Dendritic cell treated with granulocyte-macrophage colony-stimulating factor and Interleukin-4, amounts not matched to agents 40 ng/mL and 50 ng/mL, for 4 days (primary cell): ENCODE measurements around the gene ADA.

Source experiments
- H3K27ac Mint-ChIP-seq: one replicate; pipeline ENCODE4 v1.8.0; 2022; ENCODE audit warnings: mild to moderate bottlenecking, mixed read lengths
- H3K27me3 Mint-ChIP-seq: one replicate; pipeline ENCODE4 v1.8.0; 2022; ENCODE audit warnings: mild to moderate bottlenecking, mixed read lengths
- H3K36me3 Mint-ChIP-seq: one replicate; pipeline ENCODE4 v1.8.0; 2022; ENCODE audit warnings: low read depth, mixed read lengths
- H3K4me1 Mint-ChIP-seq: one replicate; pipeline ENCODE4 v1.8.0; 2022; ENCODE audit warnings: low read depth, mixed read lengths
- H3K4me3 Mint-ChIP-seq: one replicate; pipeline ENCODE4 v1.8.0; 2022; ENCODE audit warnings: mild to moderate bottlenecking, moderate library complexity, mixed read lengths
- H3K9me3 Mint-ChIP-seq: one replicate; pipeline ENCODE4 v1.8.0; 2022; ENCODE audit warnings: mixed read lengths
- intact Hi-C: fragments of 100-400 bp; cut with micrococcal nuclease; formaldehyde crosslinking; loops from one replicate; pipeline ENCODE4 v1.15.0; 2022

ADA gene

DNA sequence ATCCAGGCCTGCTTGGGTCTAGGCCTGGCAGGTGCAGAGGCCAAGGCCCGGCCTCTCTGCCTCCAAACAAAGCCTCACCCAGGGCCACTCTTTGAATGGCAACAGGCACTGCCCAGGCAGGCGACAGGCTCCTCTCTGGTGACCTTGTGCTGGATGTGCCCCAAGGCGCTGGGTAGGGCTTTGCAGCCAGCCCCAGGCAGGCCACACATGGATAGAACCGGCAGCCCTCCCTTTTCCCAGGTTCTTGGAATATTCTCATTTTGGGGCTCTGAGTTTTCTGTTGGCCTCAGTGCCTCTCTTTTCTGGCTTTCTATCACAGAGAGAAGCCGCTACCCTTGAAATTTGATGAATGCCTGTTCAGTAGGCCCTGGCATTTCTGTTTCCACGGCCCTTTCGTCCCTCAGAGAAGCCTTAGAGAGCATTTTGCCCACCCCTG lies 50.2 kb downstream of the ADA start:
- H3K4me1 Mint-ChIP-seq = peaks cover 48% of the 10 kb centered on the region
- H3K27ac Mint-ChIP-seq = no peak overlapping the region
- no peak overlapping the region for H3K4me3 Mint-ChIP-seq
- intact Hi-C loops = no loop called here
- no peaks in the 10 kb centered on the region for H3K27me3 Mint-ChIP-seq
- H3K9me3 Mint-ChIP-seq = no peaks in the 10 kb centered on the region
- no peaks in the 10 kb centered on the region for H3K36me3 Mint-ChIP-seq

GRCh38 chr20:44600758-44601201 lies 50.7 kb downstream of the ADA start:
- Mint-ChIP-seq H3K4me3 (no peak overlapping the region), H3K27ac (no peak overlapping the region), H3K27me3 (no peaks in the 10 kb centered on the region), H3K9me3 (no peaks in the 10 kb centered on the region), H3K4me1 (peaks cover 52% of the 10 kb centered on the region), H3K36me3 (no peaks in the 10 kb centered on the region)
- intact Hi-C loops = no loop called here

DNA sequence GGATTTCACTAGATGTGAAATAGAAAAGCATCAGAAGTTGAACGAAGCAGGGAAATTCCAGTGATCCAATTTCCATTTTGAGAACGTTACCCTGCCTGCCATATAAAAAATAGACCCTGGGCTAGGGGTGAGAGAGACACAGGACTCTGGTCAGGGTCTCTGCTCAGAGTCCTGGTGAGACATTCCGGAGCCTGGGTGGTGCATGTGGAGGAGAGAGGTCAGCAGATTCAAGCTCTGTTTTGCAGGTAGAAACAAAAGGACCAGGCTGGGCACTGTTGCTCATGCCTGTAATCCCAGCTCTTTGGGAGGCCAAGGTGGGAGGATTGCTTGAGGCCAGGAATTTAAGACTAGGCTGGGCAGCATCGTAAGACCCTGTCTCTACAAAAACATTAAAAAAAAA lies 51.2 kb downstream of the ADA start:
- Mint-ChIP-seq H3K36me3 (no peaks in the 10 kb centered on the region), H3K27me3 (no peaks in the 10 kb centered on the region), H3K27ac (no peak overlapping the region), H3K4me1 (peaks cover 52% of the 10 kb centered on the region), H3K4me3 (no peak overlapping the region), H3K9me3 (no peaks in the 10 kb centered on the region)
- intact Hi-C loops = no loop called here

GRCh38 chr20:44599715-44600114 lies 51.8 kb downstream of the ADA start:
- intact Hi-C loops = loop anchor here (10.0 kb wide), 1 partner anchor 65 kb away; no protein-coding TSS in a partner anchor
- no peaks in the 10 kb centered on the region for H3K36me3 Mint-ChIP-seq
- H3K9me3 Mint-ChIP-seq = no peaks in the 10 kb centered on the region
- H3K27me3 Mint-ChIP-seq = no peaks in the 10 kb centered on the region
- no peak overlapping the region for H3K4me3 Mint-ChIP-seq
- H3K4me1 Mint-ChIP-seq = peaks cover 56% of the 10 kb centered on the region
- no peak overlapping the region for H3K27ac Mint-ChIP-seq

GRCh38 chr20:44598423-44599305 lies 52.8 kb downstream of the ADA start:
- H3K36me3 Mint-ChIP-seq = no peaks in the 10 kb centered on the region
- H3K9me3 Mint-ChIP-seq = no peaks in the 10 kb centered on the region
- H3K4me3 Mint-ChIP-seq = peak overlapping the region; percentile 23
- H3K27ac Mint-ChIP-seq = peak overlapping the region; percentile 75
- H3K27me3 Mint-ChIP-seq = no peaks in the 10 kb centered on the region
- peaks cover 66% of the 10 kb centered on the region for H3K4me1 Mint-ChIP-seq
- intact Hi-C loops = loop anchor here (10.0 kb wide), 1 partner anchor 64 kb away; no protein-coding TSS in a partner anchor

DNA sequence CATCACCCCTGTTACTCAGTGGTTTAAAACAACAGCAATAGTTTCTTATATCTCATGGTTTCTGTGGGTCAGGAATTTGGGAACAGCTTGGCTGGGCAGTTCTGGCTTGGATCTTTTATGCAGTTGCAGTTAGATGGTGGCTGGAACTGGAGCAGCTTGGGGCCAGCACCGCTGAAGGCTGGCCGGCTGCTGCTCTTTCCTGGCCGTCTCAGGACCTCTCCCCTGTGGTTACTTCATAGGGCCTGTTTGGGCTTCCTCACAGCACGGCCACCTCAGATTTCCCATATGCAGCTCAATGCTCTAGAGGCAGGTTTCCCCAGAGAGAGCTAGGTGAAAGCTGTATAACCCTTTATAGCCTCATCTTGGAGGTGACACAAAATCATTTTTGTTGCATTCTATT lies 53.6 kb downstream of the ADA start:
- Mint-ChIP-seq H3K27ac (peak overlapping the region; percentile 75), H3K4me1 (peaks cover 72% of the 10 kb centered on the region), H3K9me3 (no peaks in the 10 kb centered on the region), H3K4me3 (no peak overlapping the region), H3K36me3 (no peaks in the 10 kb centered on the region), H3K27me3 (no peaks in the 10 kb centered on the region)
- intact Hi-C loops = loop anchor here (10.0 kb wide), 1 partner anchor 63 kb away; no protein-coding TSS in a partner anchor

GRCh38 chr20:44597516-44597915 lies 54.0 kb downstream of the ADA start:
- no peaks in the 10 kb centered on the region for H3K9me3 Mint-ChIP-seq
- intact Hi-C loops = loop anchor here (10.0 kb wide), 1 partner anchor 63 kb away; no protein-coding TSS in a partner anchor
- peaks cover 72% of the 10 kb centered on the region for H3K4me1 Mint-ChIP-seq
- no peak overlapping the region for H3K4me3 Mint-ChIP-seq
- no peaks in the 10 kb centered on the region for H3K27me3 Mint-ChIP-seq
- peak overlapping the region; percentile 75 for H3K27ac Mint-ChIP-seq
- no peaks in the 10 kb centered on the region for H3K36me3 Mint-ChIP-seq

DNA sequence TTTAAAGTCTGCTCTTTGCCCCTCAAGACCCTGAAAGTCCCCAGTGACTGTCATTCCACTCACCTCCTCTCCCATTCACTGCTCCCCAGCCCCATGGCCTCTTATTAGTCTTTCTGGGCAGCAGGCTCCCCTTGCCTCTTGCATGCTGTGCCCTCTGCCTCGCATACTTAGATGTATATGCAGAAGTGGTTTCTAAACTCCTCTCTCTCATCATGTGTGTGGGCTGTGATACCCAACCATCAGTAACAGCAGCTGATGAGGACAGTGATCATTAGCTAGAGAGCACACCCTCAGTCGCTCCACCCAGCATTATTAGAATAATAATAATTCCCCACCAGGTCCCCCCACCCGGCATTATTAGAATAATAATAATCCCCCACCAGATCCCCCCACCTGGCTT lies 54.6 kb downstream of the ADA start:
- Mint-ChIP-seq H3K27ac (no peak overlapping the region), H3K36me3 (no peaks in the 10 kb centered on the region), H3K4me3 (no peak overlapping the region), H3K9me3 (no peaks in the 10 kb centered on the region), H3K27me3 (no peaks in the 10 kb centered on the region), H3K4me1 (peaks cover 67% of the 10 kb centered on the region)
- intact Hi-C loops = loop anchor here (10.0 kb wide), 1 partner anchor 62 kb away; no protein-coding TSS in a partner anchor

GRCh38 chr20:44596010-44596409 lies 55.5 kb downstream of the ADA start:
- Mint-ChIP-seq H3K27me3 (no peaks in the 10 kb centered on the region), H3K36me3 (no peaks in the 10 kb centered on the region), H3K4me3 (no peak overlapping the region), H3K9me3 (no peaks in the 10 kb centered on the region), H3K27ac (no peak overlapping the region), H3K4me1 (peaks cover 68% of the 10 kb centered on the region)
- intact Hi-C loops = loop anchor here (10.0 kb wide), 1 partner anchor 61 kb away; no protein-coding TSS in a partner anchor

GRCh38 chr20:44594730-44595129 lies 56.8 kb downstream of the ADA start:
- H3K4me1 Mint-ChIP-seq = peaks cover 59% of the 10 kb centered on the region

DNA sequence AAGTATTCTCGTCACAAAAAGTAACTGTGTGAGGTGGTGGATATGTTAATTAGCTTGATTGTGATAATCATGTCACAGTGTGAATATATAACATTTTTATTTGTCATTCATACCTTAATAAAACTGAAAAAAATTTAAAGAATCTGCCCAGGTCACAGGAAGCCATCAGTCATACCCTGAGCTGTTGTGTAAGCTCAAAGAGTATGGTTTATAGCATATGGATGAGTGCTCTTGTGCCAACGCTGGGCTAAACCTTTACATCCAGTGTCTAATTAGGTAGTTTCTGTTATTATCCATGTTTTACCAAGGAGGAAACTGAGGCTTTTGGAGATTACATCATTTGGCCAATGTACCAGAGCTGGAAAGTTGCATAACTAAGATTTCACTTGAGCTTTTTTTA lies 57.7 kb downstream of the ADA start:
- Mint-ChIP-seq H3K9me3 (no peaks in the 10 kb centered on the region), H3K4me3 (no peak overlapping the region), H3K27ac (no peak overlapping the region), H3K36me3 (no peaks in the 10 kb centered on the region), H3K4me1 (peaks cover 51% of the 10 kb centered on the region), H3K27me3 (no peaks in the 10 kb centered on the region)
- intact Hi-C loops = loop anchor here (10.0 kb wide), 1 partner anchor 59 kb away; no protein-coding TSS in a partner anchor

More at GRCh38 chr20:44594730-44595129, 56.8 kb downstream of the ADA start:
- Mint-ChIP-seq H3K9me3 (no peaks in the 10 kb centered on the region), H3K36me3 (no peaks in the 10 kb centered on the region), H3K4me3 (no peak overlapping the region), H3K27ac (peak overlapping the region; percentile 50), H3K27me3 (no peaks in the 10 kb centered on the region)
- intact Hi-C loops = loop anchor here (10.0 kb wide), 1 partner anchor 60 kb away; no protein-coding TSS in a partner anchor

- intact Hi-C loops = loop anchor here (10.0 kb wide), 1 partner anchor 58 kb away; no protein-coding TSS in a partner anchor
- no peaks in the 10 kb centered on the region for H3K36me3 Mint-ChIP-seq
- H3K27me3 Mint-ChIP-seq = no peaks in the 10 kb centered on the region
- no peaks in the 10 kb centered on the region for H3K9me3 Mint-ChIP-seq
- peaks cover 43% of the 10 kb centered on the region for H3K4me1 Mint-ChIP-seq
- H3K27ac Mint-ChIP-seq = no peak overlapping the region
- H3K4me3 Mint-ChIP-seq = no peak overlapping the region
These were observed 59.1 kb downstream of the ADA start for GRCh38 chr20:44592366-44592765.

GRCh38 chr20:44590980-44591778 lies 60.3 kb downstream of the ADA start:
- H3K27me3 Mint-ChIP-seq = no peaks in the 10 kb centered on the region
- no peak overlapping the region for H3K27ac Mint-ChIP-seq
- intact Hi-C loops = loop anchor here (10.0 kb wide), 1 partner anchor 56 kb away; no protein-coding TSS in a partner anchor
- no peak overlapping the region for H3K4me3 Mint-ChIP-seq
- H3K9me3 Mint-ChIP-seq = no peaks in the 10 kb centered on the region
- H3K4me1 Mint-ChIP-seq = peaks cover 39% of the 10 kb centered on the region
- no peaks in the 10 kb centered on the region for H3K36me3 Mint-ChIP-seq
